GM23338 (cell line): ENCODE measurements around the gene LNX1. TPM values are rescaled to one million over a fixed set of nuclear protein-coding genes. Genes with fewer than 3 reads are reported as not detected.

Experiments used
- ATAC-seq: fragments of 200-7000 bp; cut with Tn5 transposase; 3 replicates; pipeline ENCODE4 v1.9.1; 2020
- DNase-seq: peaks from one replicate; pipeline ENCODE4 v3.0.0-alpha.2; 2015; ENCODE audit warnings: low spot score
- H2AFZ ChIP-seq: fragments of 200-600 bp; sonication (generic); 2 replicates; pipeline ENCODE4 v1.8.0; 2016; ENCODE audit warnings: antibody characterized with exemption, mild to moderate bottlenecking, moderate library complexity
- H3F3A ChIP-seq: fragments of 200-600 bp; sonication (generic); replicated peaks from 2 replicates; pipeline ENCODE4 v1.8.0; 2017; ENCODE audit warnings: antibody characterized with exemption, mixed run types, low read depth
- H3K27ac ChIP-seq: fragments of 200-600 bp; sonication (generic); 2 replicates; pipeline ENCODE4 v1.6.1; 2016; ENCODE audit warnings: low read depth
- H3K27me3 ChIP-seq: fragments of 200-600 bp; sonication (generic); 2 replicates; pipeline ENCODE4 v1.8.0; 2016; ENCODE audit warnings: mild to moderate bottlenecking, mixed run types, moderate library complexity; ENCODE audit not compliant: insufficient read depth
- H3K36me3 ChIP-seq: fragments of 200-600 bp; sonication (generic); 2 replicates; pipeline ENCODE4 v1.8.0; 2016; ENCODE audit warnings: mild to moderate bottlenecking; ENCODE audit not compliant: insufficient read depth
- H3K4me1 ChIP-seq: fragments of 200-600 bp; sonication (generic); 2 replicates; pipeline ENCODE4 v1.8.0; 2016; ENCODE audit warnings: mild to moderate bottlenecking, moderate library complexity; ENCODE audit not compliant: insufficient read depth
- H3K4me2 ChIP-seq: fragments of 200-600 bp; sonication (generic); 2 replicates; pipeline ENCODE4 v1.7.1; 2017; ENCODE audit warnings: mixed run types
- H3K4me3 ChIP-seq: fragments of 200-600 bp; sonication (generic); 2 replicates; pipeline ENCODE4 v1.6.1; 2016; ENCODE audit warnings: mixed run types
- H3K79me2 ChIP-seq: fragments of 200-600 bp; sonication (generic); replicated peaks from 2 replicates; pipeline ENCODE4 v1.8.0; 2017; ENCODE audit warnings: mild to moderate bottlenecking; ENCODE audit not compliant: insufficient read depth
- H3K9me2 ChIP-seq: fragments of 200-600 bp; sonication (generic); 2 replicates; pipeline ENCODE4 v1.8.0; 2017; ENCODE audit not compliant: insufficient read depth
- H4K20me1 ChIP-seq: fragments of 200-600 bp; sonication (generic); replicated peaks from 2 replicates; pipeline ENCODE4 v1.8.0; 2017; ENCODE audit warnings: mild to moderate bottlenecking; ENCODE audit not compliant: insufficient read depth
- H3K27ac Mint-ChIP-seq: 2 replicates; pipeline ENCODE4 v1.8.0; 2020; ENCODE audit warnings: inconsistent platforms, mild to moderate bottlenecking, moderate library complexity, mixed read lengths
- H3K27me3 Mint-ChIP-seq: 3 replicates; pipeline ENCODE4 v1.8.0; 2022; ENCODE audit warnings: low read depth, mild to moderate bottlenecking, moderate library complexity, mixed read lengths, inconsistent platforms; ENCODE audit not compliant: insufficient read depth, poor library complexity
- H3K36me3 Mint-ChIP-seq: 3 replicates; pipeline ENCODE4 v1.8.0; 2021; ENCODE audit warnings: low read depth, mild to moderate bottlenecking, inconsistent platforms, moderate library complexity, mixed read lengths
- H3K4me1 Mint-ChIP-seq: 3 replicates; pipeline ENCODE4 v1.8.0; 2020; ENCODE audit warnings: mild to moderate bottlenecking, inconsistent platforms, mixed read lengths
- H3K4me3 Mint-ChIP-seq: 3 replicates; pipeline ENCODE4 v1.8.0; 2021; ENCODE audit warnings: moderate library complexity, mild to moderate bottlenecking, inconsistent platforms, mixed read lengths
- H3K9me3 Mint-ChIP-seq: 3 replicates; pipeline ENCODE4 v1.8.0; 2020; ENCODE audit warnings: moderate library complexity, mild to moderate bottlenecking, inconsistent platforms, mixed read lengths
- CREB1 ChIP-seq: fragments of 250-450 bp; sonication (Bioruptor Pico); IDR thresholded peaks from 2 replicates; pipeline ENCODE4 v1.5.0; 2020; ENCODE audit warnings: low read depth, mild to moderate bottlenecking, moderate library complexity
- CTCF ChIP-seq, 2 experiments: fragments of 200-600 bp in 1 of 2; sonication (generic) in 1 of 2; conservative IDR thresholded peaks; 2 replicates each; pipeline versions ENCODE4 v1.5.1 to v1.6.1; 2016 to 2017; ENCODE audit warnings: antibody characterized with exemption in 2 of 2, low read depth in 2 of 2, mild to moderate bottlenecking in 2 of 2, moderate library complexity in 1 of 2
- ETS1 ChIP-seq: IDR thresholded peaks from 2 replicates; pipeline ENCODE4 v1.6.1; 2016; ENCODE audit warnings: antibody characterized with exemption
- EZH2 ChIP-seq: fragments of 200-600 bp; sonication (generic); IDR thresholded peaks from one replicate; pipeline ENCODE4 v1.8.0; 2017; ENCODE audit warnings: antibody characterized with exemption, mild to moderate bottlenecking, low read depth; ENCODE audit not compliant: unreplicated experiment
- EZH2phosphoT487 ChIP-seq: fragments of 200-600 bp; sonication (generic); IDR thresholded peaks from one replicate; pipeline ENCODE4 v1.8.1; 2018; ENCODE audit warnings: antibody characterized with exemption; ENCODE audit not compliant: unreplicated experiment
- JUNB ChIP-seq: IDR thresholded peaks from one replicate; pipeline ENCODE4 v1.6.1; 2016; ENCODE audit warnings: antibody characterized with exemption; ENCODE audit not compliant: unreplicated experiment
- NANOG ChIP-seq: IDR thresholded peaks from 2 replicates; pipeline ENCODE4 v1.6.1; 2016; ENCODE audit warnings: antibody characterized with exemption, borderline replicate concordance
- POLR2AphosphoS5 ChIP-seq: IDR thresholded peaks from 2 replicates; pipeline ENCODE4 v1.6.1; 2016; ENCODE audit warnings: antibody characterized with exemption, low read depth
- STAT1 ChIP-seq: IDR thresholded peaks from one replicate; pipeline ENCODE4 v1.6.1; 2016; ENCODE audit warnings: antibody characterized with exemption; ENCODE audit not compliant: unreplicated experiment
- ZNF114 ChIP-seq: fragments of 250-450 bp; sonication (Bioruptor Pico); IDR thresholded peaks from 2 replicates; pipeline ENCODE4 v1.5.0; 2020; ENCODE audit warnings: mild to moderate bottlenecking, moderate library complexity
- ZNF331 ChIP-seq: fragments of 250-450 bp; sonication (Bioruptor Pico); IDR thresholded peaks from 2 replicates; pipeline ENCODE4 v1.5.0; 2020; ENCODE audit warnings: low read depth, mild to moderate bottlenecking, moderate library complexity
- polyA plus RNA-seq: library from polyadenylated mRNA; unstranded; fragments of >200 nt; fragmentation: Nextera tagmentation; extraction: Ambion mirVana; gene quantifications from 2 replicates; pipeline ENCODE4 v1.2.1, GENCODE V29; 2016
- total RNA-seq: library from RNA; depleted of rRNA; stranded (reverse); fragments of >200 nt; shearing (Covaris generic); gene quantifications from 2 replicates; pipeline ENCODE4 v1.2.3, GENCODE V29; 2014
- TF ChIP-seq, protein P1 (sequence below): fragments of 250-450 bp; sonication (Bioruptor Pico); IDR thresholded peaks from 2 replicates; pipeline ENCODE4 v1.5.0; 2020; ENCODE audit warnings: mild to moderate bottlenecking, moderate library complexity
- TF ChIP-seq, protein P2 (sequence below): IDR thresholded peaks from one replicate; pipeline ENCODE4 v1.6.1; 2018; ENCODE audit warnings: antibody characterized with exemption; ENCODE audit not compliant: unreplicated experiment

LNX1 gene
- total and polyA plus RNA-seq, 2 experiments from 2014 or later: 5.4 to 6.4 TPM

DNA sequence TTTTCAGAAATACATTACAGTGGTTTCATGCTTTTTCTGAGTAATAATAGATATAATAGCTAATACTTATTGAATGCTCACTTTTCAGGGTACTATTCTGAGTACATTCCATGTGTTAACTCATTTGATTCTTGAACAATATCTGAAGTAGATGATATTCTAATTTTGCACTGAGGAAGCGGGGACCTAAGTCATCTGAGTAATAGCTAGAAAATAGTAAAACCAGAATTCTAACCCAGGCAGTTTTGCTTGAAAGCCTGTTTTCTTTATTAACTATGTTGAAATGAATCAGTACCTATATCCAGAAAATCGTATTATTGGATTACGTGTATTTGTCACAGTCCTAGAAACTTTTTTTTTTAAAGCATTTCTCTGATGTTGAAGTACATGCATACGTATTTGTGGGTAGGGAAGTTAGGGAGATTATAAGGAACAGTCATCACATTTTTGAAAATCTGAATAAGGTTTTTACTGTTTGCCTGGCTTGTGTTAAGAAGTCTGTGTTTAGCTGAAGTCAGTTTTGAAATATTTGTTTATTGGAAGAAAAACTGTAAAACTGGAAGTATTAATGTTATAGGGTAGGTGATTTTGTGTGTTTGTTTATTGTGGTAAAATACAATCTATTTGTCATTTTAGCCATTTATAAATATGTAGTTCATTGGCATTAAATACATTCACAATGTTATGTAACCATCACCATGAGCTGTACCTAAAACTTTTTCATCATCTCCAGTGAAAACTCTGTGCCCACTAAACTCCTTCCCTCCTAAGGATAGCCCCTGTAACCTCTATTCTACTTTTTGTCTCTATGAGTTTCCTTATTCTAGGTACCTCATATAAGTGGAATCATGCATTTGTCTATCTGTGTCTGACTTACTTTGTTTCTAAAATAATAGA lies 158.5 kb downstream of the LNX1 start:
- peaks cover 46% of the 10 kb centered on the region for H3K36me3 Mint-ChIP-seq
- no peak overlapping the region for H2AFZ ChIP-seq
- H3K27ac Mint-ChIP-seq: no peak overlapping the region
- ATAC-seq (no peak), DNase-seq (no peak)
- no peak overlapping the region for H3K4me3 Mint-ChIP-seq
- H4K20me1 ChIP-seq: peaks cover 14% of the 10 kb centered on the region
- H3K27me3 Mint-ChIP-seq: peaks cover 2% of the 10 kb centered on the region
- peaks cover 6% of the 10 kb centered on the region; the same call in 1 of the 2 replicates for H3K79me2 ChIP-seq
- H3K27ac ChIP-seq: no peak overlapping the region
- no peaks in the 10 kb centered on the region; the same call in 2 of the 3 replicates for H3K9me3 Mint-ChIP-seq
- TF ChIP-seq, protein P1, sequence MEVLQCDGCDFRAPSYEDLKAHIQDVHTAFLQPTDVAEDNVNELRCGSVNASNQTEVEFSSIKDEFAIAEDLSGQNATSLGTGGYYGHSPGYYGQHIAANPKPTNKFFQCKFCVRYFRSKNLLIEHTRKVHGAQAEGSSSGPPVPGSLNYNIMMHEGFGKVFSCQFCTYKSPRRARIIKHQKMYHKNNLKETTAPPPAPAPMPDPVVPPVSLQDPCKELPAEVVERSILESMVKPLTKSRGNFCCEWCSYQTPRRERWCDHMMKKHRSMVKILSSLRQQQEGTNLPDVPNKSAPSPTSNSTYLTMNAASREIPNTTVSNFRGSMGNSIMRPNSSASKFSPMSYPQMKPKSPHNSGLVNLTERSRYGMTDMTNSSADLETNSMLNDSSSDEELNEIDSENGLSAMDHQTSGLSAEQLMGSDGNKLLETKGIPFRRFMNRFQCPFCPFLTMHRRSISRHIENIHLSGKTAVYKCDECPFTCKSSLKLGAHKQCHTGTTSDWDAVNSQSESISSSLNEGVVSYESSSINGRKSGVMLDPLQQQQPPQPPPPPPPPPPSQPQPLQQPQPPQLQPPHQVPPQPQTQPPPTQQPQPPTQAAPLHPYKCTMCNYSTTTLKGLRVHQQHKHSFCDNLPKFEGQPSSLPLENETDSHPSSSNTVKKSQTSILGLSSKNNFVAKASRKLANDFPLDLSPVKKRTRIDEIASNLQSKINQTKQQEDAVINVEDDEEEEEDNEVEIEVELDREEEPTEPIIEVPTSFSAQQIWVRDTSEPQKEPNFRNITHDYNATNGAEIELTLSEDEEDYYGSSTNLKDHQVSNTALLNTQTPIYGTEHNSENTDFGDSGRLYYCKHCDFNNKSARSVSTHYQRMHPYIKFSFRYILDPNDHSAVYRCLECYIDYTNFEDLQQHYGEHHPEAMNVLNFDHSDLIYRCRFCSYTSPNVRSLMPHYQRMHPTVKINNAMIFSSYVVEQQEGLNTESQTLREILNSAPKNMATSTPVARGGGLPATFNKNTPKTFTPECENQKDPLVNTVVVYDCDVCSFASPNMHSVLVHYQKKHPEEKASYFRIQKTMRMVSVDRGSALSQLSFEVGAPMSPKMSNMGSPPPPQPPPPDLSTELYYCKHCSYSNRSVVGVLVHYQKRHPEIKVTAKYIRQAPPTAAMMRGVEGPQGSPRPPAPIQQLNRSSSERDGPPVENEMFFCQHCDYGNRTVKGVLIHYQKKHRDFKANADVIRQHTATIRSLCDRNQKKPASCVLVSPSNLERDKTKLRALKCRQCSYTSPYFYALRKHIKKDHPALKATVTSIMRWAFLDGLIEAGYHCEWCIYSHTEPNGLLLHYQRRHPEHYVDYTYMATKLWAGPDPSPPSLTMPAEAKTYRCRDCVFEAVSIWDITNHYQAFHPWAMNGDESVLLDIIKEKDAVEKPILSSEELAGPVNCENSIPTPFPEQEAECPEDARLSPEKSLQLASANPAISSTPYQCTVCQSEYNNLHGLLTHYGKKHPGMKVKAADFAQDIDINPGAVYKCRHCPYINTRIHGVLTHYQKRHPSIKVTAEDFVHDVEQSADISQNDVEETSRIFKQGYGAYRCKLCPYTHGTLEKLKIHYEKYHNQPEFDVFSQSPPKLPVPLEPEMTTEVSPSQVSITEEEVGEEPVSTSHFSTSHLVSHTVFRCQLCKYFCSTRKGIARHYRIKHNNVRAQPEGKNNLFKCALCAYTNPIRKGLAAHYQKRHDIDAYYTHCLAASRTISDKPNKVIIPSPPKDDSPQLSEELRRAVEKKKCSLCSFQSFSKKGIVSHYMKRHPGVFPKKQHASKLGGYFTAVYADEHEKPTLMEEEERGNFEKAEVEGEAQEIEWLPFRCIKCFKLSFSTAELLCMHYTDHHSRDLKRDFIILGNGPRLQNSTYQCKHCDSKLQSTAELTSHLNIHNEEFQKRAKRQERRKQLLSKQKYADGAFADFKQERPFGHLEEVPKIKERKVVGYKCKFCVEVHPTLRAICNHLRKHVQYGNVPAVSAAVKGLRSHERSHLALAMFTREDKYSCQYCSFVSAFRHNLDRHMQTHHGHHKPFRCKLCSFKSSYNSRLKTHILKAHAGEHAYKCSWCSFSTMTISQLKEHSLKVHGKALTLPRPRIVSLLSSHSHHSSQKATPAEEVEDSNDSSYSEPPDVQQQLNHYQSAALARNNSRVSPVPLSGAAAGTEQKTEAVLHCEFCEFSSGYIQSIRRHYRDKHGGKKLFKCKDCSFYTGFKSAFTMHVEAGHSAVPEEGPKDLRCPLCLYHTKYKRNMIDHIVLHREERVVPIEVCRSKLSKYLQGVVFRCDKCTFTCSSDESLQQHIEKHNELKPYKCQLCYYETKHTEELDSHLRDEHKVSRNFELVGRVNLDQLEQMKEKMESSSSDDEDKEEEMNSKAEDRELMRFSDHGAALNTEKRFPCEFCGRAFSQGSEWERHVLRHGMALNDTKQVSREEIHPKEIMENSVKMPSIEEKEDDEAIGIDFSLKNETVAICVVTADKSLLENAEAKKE (CRISPR knock-in tag): no peak
- TF ChIP-seq, protein P2, sequence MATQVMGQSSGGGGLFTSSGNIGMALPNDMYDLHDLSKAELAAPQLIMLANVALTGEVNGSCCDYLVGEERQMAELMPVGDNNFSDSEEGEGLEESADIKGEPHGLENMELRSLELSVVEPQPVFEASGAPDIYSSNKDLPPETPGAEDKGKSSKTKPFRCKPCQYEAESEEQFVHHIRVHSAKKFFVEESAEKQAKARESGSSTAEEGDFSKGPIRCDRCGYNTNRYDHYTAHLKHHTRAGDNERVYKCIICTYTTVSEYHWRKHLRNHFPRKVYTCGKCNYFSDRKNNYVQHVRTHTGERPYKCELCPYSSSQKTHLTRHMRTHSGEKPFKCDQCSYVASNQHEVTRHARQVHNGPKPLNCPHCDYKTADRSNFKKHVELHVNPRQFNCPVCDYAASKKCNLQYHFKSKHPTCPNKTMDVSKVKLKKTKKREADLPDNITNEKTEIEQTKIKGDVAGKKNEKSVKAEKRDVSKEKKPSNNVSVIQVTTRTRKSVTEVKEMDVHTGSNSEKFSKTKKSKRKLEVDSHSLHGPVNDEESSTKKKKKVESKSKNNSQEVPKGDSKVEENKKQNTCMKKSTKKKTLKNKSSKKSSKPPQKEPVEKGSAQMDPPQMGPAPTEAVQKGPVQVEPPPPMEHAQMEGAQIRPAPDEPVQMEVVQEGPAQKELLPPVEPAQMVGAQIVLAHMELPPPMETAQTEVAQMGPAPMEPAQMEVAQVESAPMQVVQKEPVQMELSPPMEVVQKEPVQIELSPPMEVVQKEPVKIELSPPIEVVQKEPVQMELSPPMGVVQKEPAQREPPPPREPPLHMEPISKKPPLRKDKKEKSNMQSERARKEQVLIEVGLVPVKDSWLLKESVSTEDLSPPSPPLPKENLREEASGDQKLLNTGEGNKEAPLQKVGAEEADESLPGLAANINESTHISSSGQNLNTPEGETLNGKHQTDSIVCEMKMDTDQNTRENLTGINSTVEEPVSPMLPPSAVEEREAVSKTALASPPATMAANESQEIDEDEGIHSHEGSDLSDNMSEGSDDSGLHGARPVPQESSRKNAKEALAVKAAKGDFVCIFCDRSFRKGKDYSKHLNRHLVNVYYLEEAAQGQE: no peak
- no peak for TF ChIP-seq ZNF114 (CRISPR knock-in tag)
- TF ChIP-seq STAT1: no peak
- no peak for TF ChIP-seq CTCF (conservative IDR thresholded peaks at IDR 0.05; ENCODE audit: low read depth in 2 of 2)
- no peak for TF ChIP-seq NANOG
- no peak for TF ChIP-seq EZH2
- no peak for TF ChIP-seq JUNB
- TF ChIP-seq ETS1: no peak
- no peak for TF ChIP-seq ZNF331 (CRISPR knock-in tag)
- no peak for TF ChIP-seq EZH2phosphoT487
- TF ChIP-seq POLR2AphosphoS5: no peak
- no peak for TF ChIP-seq CREB1
- no peak overlapping the region for H3K4me3 ChIP-seq
- H3K4me1 Mint-ChIP-seq: no peaks in the 10 kb centered on the region
- H3K4me2 ChIP-seq: no peak overlapping the region
- no peaks in the 10 kb centered on the region for H3K9me2 ChIP-seq
- no peaks in the 10 kb centered on the region for H3K27me3 ChIP-seq
- peaks cover 4% of the 10 kb centered on the region; the same call in 1 of the 2 replicates for H3K36me3 ChIP-seq
- no peaks in the 10 kb centered on the region for H3F3A ChIP-seq
- H3K4me1 ChIP-seq: no peaks in the 10 kb centered on the region
